ENCODE measurements around the gene GPR160. TPM values are rescaled to one million over a fixed set of nuclear protein-coding genes. Genes with fewer than 3 reads are reported as not detected.

GPR160 gene
- total and polyA plus RNA-seq, 10 donors = 17.1 to 52.2 (median 25.2) TPM

Small RNA genes lying within 50 kb of the gene (small RNA-seq; reads per million reads assigned to genes)
- 0 reads per million in 4 donors for gene RNU4-38P

Other genes starting within 250 kb of the GPR160 start
- gene LRRIQ4, start 225.1 kb upstream of the GPR160 start, total RNA-seq = under 1 TPM in 2 of 7 donors, not detected in 5; 0.19 to 0.27 TPM
- under 1 TPM in 1 of 3 donors, not detected in 2; 0.06 TPM for gene LRRIQ4, start 225.1 kb upstream of the GPR160 start, polyA plus RNA-seq
- gene LRRC34, start 225.1 kb upstream of the GPR160 start, total RNA-seq = 1 to 10 TPM; 1.2 to 8.9 (median 5.1) TPM
- gene LRRC34, start 225.1 kb upstream of the GPR160 start, polyA plus RNA-seq = 1 to 10 TPM; 1.9 to 4.6 (median 2.7) TPM
- gene LRRC31, start 168.1 kb upstream of the GPR160 start, total RNA-seq = under 1 TPM in 4 of 7 donors, not detected in 3; 0.16 to 0.79 (median 0.39) TPM
- gene LRRC31, start 168.1 kb upstream of the GPR160 start, polyA plus RNA-seq = under 1 TPM in 2 of 3 donors, not detected in 1; 0.03 to 0.19 TPM
- gene SAMD7, start 126.4 kb upstream of the GPR160 start, total RNA-seq = not detected
- gene SAMD7, start 126.4 kb upstream of the GPR160 start, polyA plus RNA-seq = under 1 TPM; 0.03 to 0.08 (median 0.04) TPM
- gene SEC62, start 71.2 kb upstream of the GPR160 start, total RNA-seq = 100 to 1,000 TPM in 4 of 7 donors, 10 to 100 TPM in 3; 56.8 to 178 (median 132) TPM
- 100 to 1,000 TPM in 1 of 3 donors, 10 to 100 TPM in 2; 32.8 to 117 (median 68.1) TPM for gene SEC62, start 71.2 kb upstream of the GPR160 start, polyA plus RNA-seq
- 100 to 1,000 TPM in 3 of 7 donors, 10 to 100 TPM in 4; 87.5 to 130 (median 98.3) TPM for gene PHC3, start 143.7 kb downstream of the GPR160 start, total RNA-seq
- 1 to 10 TPM; 4.9 to 7.3 (median 6.3) TPM for gene PHC3, start 143.7 kb downstream of the GPR160 start, polyA plus RNA-seq
- gene PRKCI, start 184.4 kb downstream of the GPR160 start, total RNA-seq = 10 to 100 TPM; 12.0 to 28.7 (median 18.5) TPM
- 1 to 10 TPM; 3.6 to 5.8 (median 3.8) TPM for gene PRKCI, start 184.4 kb downstream of the GPR160 start, polyA plus RNA-seq

Measured in spleen (tissue), 11 donors.